CD4-positive, alpha-beta T cell (primary cell): ENCODE measurements around the gene LRRC45. TPM values are rescaled to one million over a fixed set of nuclear protein-coding genes. Genes with fewer than 3 reads are reported as not detected.
A peak's percentile ranks its signal among the peaks of the same experiment; 100 is the strongest.

Experiments
- ATAC-seq: fragments of 200-7000 bp; cut with Tn5 transposase; one replicate; pipeline ENCODE4 v1.10.0; 2022; ENCODE audit warnings: mild to moderate bottlenecking; ENCODE audit not compliant: poor library complexity
- CTCF ChIA-PET: fragments of 350-600 bp; sonication (Branson Sonifier 250); formaldehyde crosslinking; loops from one replicate; lab custom pipeline; 2021; ENCODE audit warnings: antibody characterized with exemption, inconsistent platforms; lab: Charles Lee
- POLR2A ChIA-PET: fragments of 350-600 bp; sonication (Branson Sonifier 250); formaldehyde crosslinking; loops from one replicate; lab custom pipeline; 2021; ENCODE audit warnings: antibody characterized with exemption, inconsistent platforms; lab: Charles Lee
- DNase-seq, 14 experiments: peaks; one replicate each; pipeline ENCODE4 v3.0.0-alpha.2; 2013 to 2020; ENCODE audit warnings: mixed read lengths in 2 of 14
- H3K27ac ChIP-seq, 2 donors: one replicate each; pipeline versions ENCODE4 v1.5.1 to v1.7.0; 2013; ENCODE audit warnings: low read length in 2 of 2, low read depth in 1 of 2, mild to moderate bottlenecking in 1 of 2
- H3K27me3 ChIP-seq, 2 experiments: 1 replicate in 1 of 2; 2 replicates in 1 of 2; pipeline versions ENCODE4 v1.6.1 to v1.7.0; 2013; ENCODE audit warnings: low read length in 2 of 2, control low read depth in 1 of 2, mild to moderate bottlenecking in 1 of 2, moderate library complexity in 1 of 2; ENCODE audit not compliant: insufficient read depth in 2 of 2, control insufficient read depth in 1 of 2
- H3K36me3 ChIP-seq: one replicate; pipeline ENCODE4 v1.6.1; 2013; ENCODE audit warnings: low read length, control low read depth; ENCODE audit not compliant: insufficient read depth
- H3K4me1 ChIP-seq: one replicate; pipeline ENCODE4 v1.6.1; 2013; ENCODE audit warnings: low read length, control low read depth; ENCODE audit not compliant: insufficient read depth
- H3K4me3 ChIP-seq: one replicate; pipeline ENCODE4 v1.5.1; 2013; ENCODE audit warnings: mild to moderate bottlenecking, low read length, moderate library complexity
- H3K9me3 ChIP-seq, 2 experiments: 1 replicate in 1 of 2; 2 replicates in 1 of 2; pipeline versions ENCODE4 v1.6.1 to v1.7.0; 2013; ENCODE audit warnings: low read length in 2 of 2, mild to moderate bottlenecking in 2 of 2, control low read depth in 1 of 2, moderate library complexity in 1 of 2; ENCODE audit not compliant: control insufficient read depth in 1 of 2, insufficient read depth in 1 of 2
- H3K27ac Mint-ChIP-seq: one replicate; pipeline ENCODE4 v1.8.0; 2020; ENCODE audit warnings: mixed read lengths
- H3K27me3 Mint-ChIP-seq: one replicate; pipeline ENCODE4 v1.8.0; 2021; ENCODE audit warnings: mixed read lengths
- H3K36me3 Mint-ChIP-seq: one replicate; pipeline ENCODE4 v1.8.0; 2021; ENCODE audit warnings: low read depth, mixed read lengths
- H3K4me1 Mint-ChIP-seq: one replicate; pipeline ENCODE4 v1.8.0; 2021; ENCODE audit warnings: low read depth, mixed read lengths
- H3K4me3 Mint-ChIP-seq: one replicate; pipeline ENCODE4 v1.8.0; 2020; ENCODE audit warnings: mild to moderate bottlenecking, mixed read lengths
- H3K9me3 Mint-ChIP-seq: one replicate; pipeline ENCODE4 v1.8.0; 2020; ENCODE audit warnings: mixed read lengths
- CTCF ChIP-seq: fragments of 200-600 bp; IDR thresholded peaks from one replicate; pipeline ENCODE4 v1.8.0; 2022; ENCODE audit warnings: antibody characterized with exemption, mild to moderate bottlenecking
- intact Hi-C, 2 experiments: fragments of 100-400 bp; cut with DNase I in 1 of 2; cut with micrococcal nuclease in 1 of 2; formaldehyde crosslinking; loops; one replicate each; pipeline versions ENCODE4 v1.15.1 to v1.9.0; 2023 to 2025; cut with DNase I, micrococcal nuclease
- total RNA-seq, 174 experiments: library from RNA in 2 of 174; stranded (reverse) in 2 of 174; gene quantifications; one replicate each; pipeline ENCODE4 v1.2.3 and lab custom pipeline; 2021 to 2026

The LRRC45 gene
- total RNA-seq, 2 experiments from 2014 or later: 17.7 to 17.9 TPM

- Mint-ChIP-seq H3K9me3 (no peaks in the 10 kb centered on the region), H3K36me3 (peaks cover 16% of the 10 kb centered on the region), H3K27ac (peak overlapping the region; percentile 60), H3K4me3 (peak overlapping the region; percentile 79), H3K4me1 (peaks cover 26% of the 10 kb centered on the region), H3K27me3 (no peaks in the 10 kb centered on the region)
- Histone ChIP-seq H3K27ac (no peak overlapping the region), H3K4me1 (peaks cover 38% of the 10 kb centered on the region), H3K9me3 (no peaks in the 10 kb centered on the region), H3K27me3 (no peaks in the 10 kb centered on the region), H3K36me3 (no peaks in the 10 kb centered on the region), H3K4me3 (no peak overlapping the region)
- DNase-seq (no peak), ATAC-seq (no peak)
- intact Hi-C loops: loop anchor here (5.0 to 10.0 kb wide), 6 partner anchors 89 to 519 kb away; partner anchors contain the start of genes HEXD (in 2 of the 2) and OGFOD3 (in 2 of the 2)
- no peak for TF ChIP-seq CTCF
- POLR2A ChIA-PET: interaction anchor here (0.8 to 1.8 kb wide), 2 partner anchors 63 to 262 kb away, joined by 5 to 6 read pairs; partner anchors contain the start of gene FASN
- CTCF ChIA-PET: interaction anchor here (1.7 kb wide), 1 partner anchor 76 kb away, joined by 5 read pairs; no protein-coding TSS in a partner anchor
Observed at GRCh38 chr17:82035488-82035887, 12.4 kb downstream of the LRRC45 start.

GRCh38 chr17:82035956-82036633 lies 13.0 kb downstream of the LRRC45 start:
- intact Hi-C loops: loop anchor here (5.0 to 10.0 kb wide), 6 partner anchors 89 to 519 kb away; partner anchors contain the start of genes HEXD (in 2 of the 2) and OGFOD3 (in 2 of the 2)
- CTCF ChIA-PET: interaction anchor here (1.6 to 1.9 kb wide), 3 partner anchors 61 to 77 kb away, joined by 3 to 12 read pairs (median 5); no protein-coding TSS in a partner anchor
- POLR2A ChIA-PET: interaction anchor here (0.8 to 1.8 kb wide), 4 partner anchors 62 to 333 kb away, joined by 4 to 6 read pairs (median 4); partner anchors contain the start of genes FASN and MRPL12

More at GRCh38 chr17:82035956-82036633, 13.0 kb downstream of the LRRC45 start:
- H3K27ac Mint-ChIP-seq: no peak overlapping the region
- no peaks in the 10 kb centered on the region for H3K27me3 Mint-ChIP-seq
- TF ChIP-seq CTCF: no peak
- ATAC-seq (no peak), DNase-seq (no peak)
- H3K9me3 Mint-ChIP-seq: no peaks in the 10 kb centered on the region
- Histone ChIP-seq H3K27me3 (no peaks in the 10 kb centered on the region), H3K4me1 (peaks cover 32% of the 10 kb centered on the region), H3K4me3 (peak overlapping the region; percentile 65), H3K27ac (peak overlapping the region in 1 of 2 donors; percentile 45), H3K36me3 (no peaks in the 10 kb centered on the region), H3K9me3 (no peaks in the 10 kb centered on the region)
- H3K4me1 Mint-ChIP-seq: peaks cover 26% of the 10 kb centered on the region
- peaks cover 16% of the 10 kb centered on the region for H3K36me3 Mint-ChIP-seq
- peak overlapping the region; percentile 79 for H3K4me3 Mint-ChIP-seq
